CD4-positive, alpha-beta memory T cell (primary cell): Measurements from ENCODE around the gene ANKRD6. TPM values are rescaled to one million over a fixed set of nuclear protein-coding genes. Genes with fewer than 3 reads are reported as not detected.

Experiments used
- CTCF ChIA-PET: fragments of 350-600 bp; sonication (Branson Sonifier 250); formaldehyde crosslinking; loops from one replicate; lab custom pipeline; 2021; ENCODE audit warnings: inconsistent platforms; ENCODE audit not compliant: partially characterized antibody; lab: Charles Lee
- POLR2A ChIA-PET: fragments of 350-600 bp; sonication (Branson Sonifier 250); formaldehyde crosslinking; loops from one replicate; lab custom pipeline; 2021; ENCODE audit not compliant: partially characterized antibody; lab: Charles Lee
- DNase-seq, 5 donors: peaks; one replicate each; pipeline versions ENCODE4 v3.0.0 to v3.0.0-alpha.2; 2020 to 2022; ENCODE audit warnings: mixed read lengths in 1 of 5
- H3K27ac ChIP-seq: one replicate; pipeline ENCODE4 v1.7.0; 2013; ENCODE audit warnings: low read depth, low read length
- H3K27me3 ChIP-seq: 2 replicates; pipeline ENCODE4 v1.7.0; 2013; ENCODE audit warnings: mild to moderate bottlenecking, low read length, moderate library complexity; ENCODE audit not compliant: insufficient read depth
- H3K36me3 ChIP-seq: 2 replicates; pipeline ENCODE4 v1.7.0; 2013; ENCODE audit warnings: mild to moderate bottlenecking, low read length, moderate library complexity; ENCODE audit not compliant: insufficient read depth
- H3K4me1 ChIP-seq: 2 replicates; pipeline ENCODE4 v1.7.0; 2013; ENCODE audit warnings: mild to moderate bottlenecking, low read length, moderate library complexity; ENCODE audit not compliant: insufficient read depth
- H3K4me3 ChIP-seq, 2 donors: one replicate each; pipeline ENCODE4 v1.7.0; 2013; ENCODE audit warnings: low read length in 2 of 2, mild to moderate bottlenecking in 1 of 2
- H3K9me3 ChIP-seq, 2 donors: one replicate each; pipeline ENCODE4 v1.7.0; 2013; ENCODE audit warnings: low read length in 2 of 2, control low read depth in 1 of 2; ENCODE audit not compliant: control insufficient read depth in 1 of 2
- H3K27ac Mint-ChIP-seq, 7 donors: one replicate each; pipeline ENCODE4 v1.8.0; 2020 to 2021; ENCODE audit warnings: mixed read lengths in 7 of 7, mild to moderate bottlenecking in 6 of 7, inconsistent platforms in 3 of 7, moderate library complexity in 3 of 7
- H3K27me3 Mint-ChIP-seq, 2 donors: one replicate each; pipeline ENCODE4 v1.8.0; 2020 to 2021; ENCODE audit warnings: mixed read lengths in 2 of 2
- H3K36me3 Mint-ChIP-seq, 2 donors: one replicate each; pipeline ENCODE4 v1.8.0; 2020 to 2021; ENCODE audit warnings: mixed read lengths in 2 of 2, inconsistent platforms in 1 of 2, mild to moderate bottlenecking in 1 of 2
- H3K4me1 Mint-ChIP-seq, 4 donors: one replicate each; pipeline ENCODE4 v1.8.0; 2020 to 2021; ENCODE audit warnings: mixed read lengths in 4 of 4, mild to moderate bottlenecking in 1 of 4
- H3K4me3 Mint-ChIP-seq, 8 donors: one replicate each; pipeline ENCODE4 v1.8.0; 2020 to 2021; ENCODE audit warnings: mixed read lengths in 8 of 8, mild to moderate bottlenecking in 7 of 8, moderate library complexity in 6 of 8, inconsistent platforms in 3 of 8
- H3K9me3 Mint-ChIP-seq, 8 donors: one replicate each; pipeline ENCODE4 v1.8.0; 2020 to 2021; ENCODE audit warnings: mixed read lengths in 8 of 8, mild to moderate bottlenecking in 5 of 8, inconsistent platforms in 3 of 8, moderate library complexity in 1 of 8
- intact Hi-C: fragments of 100-400 bp; cut with micrococcal nuclease; formaldehyde crosslinking; loops from one replicate; pipeline ENCODE4 v1.15.1; 2023
- polyA plus RNA-seq, 2 donors: library from polyadenylated mRNA; unstranded; fragments of 300-500 nt; fragmentation: Illumina TruSeq; gene quantifications; one replicate each; pipeline ENCODE4 v1.2.3, GENCODE V29; 2021
- total RNA-seq, 2 experiments: library from RNA; stranded (reverse); gene quantifications; one replicate each; pipeline ENCODE4 v1.2.3, GENCODE V29; 2021

The ANKRD6 gene
- total and polyA plus RNA-seq, 4 experiments from 2014 or later: 2.8 to 5.8 (median 4.3) TPM

DNA sequence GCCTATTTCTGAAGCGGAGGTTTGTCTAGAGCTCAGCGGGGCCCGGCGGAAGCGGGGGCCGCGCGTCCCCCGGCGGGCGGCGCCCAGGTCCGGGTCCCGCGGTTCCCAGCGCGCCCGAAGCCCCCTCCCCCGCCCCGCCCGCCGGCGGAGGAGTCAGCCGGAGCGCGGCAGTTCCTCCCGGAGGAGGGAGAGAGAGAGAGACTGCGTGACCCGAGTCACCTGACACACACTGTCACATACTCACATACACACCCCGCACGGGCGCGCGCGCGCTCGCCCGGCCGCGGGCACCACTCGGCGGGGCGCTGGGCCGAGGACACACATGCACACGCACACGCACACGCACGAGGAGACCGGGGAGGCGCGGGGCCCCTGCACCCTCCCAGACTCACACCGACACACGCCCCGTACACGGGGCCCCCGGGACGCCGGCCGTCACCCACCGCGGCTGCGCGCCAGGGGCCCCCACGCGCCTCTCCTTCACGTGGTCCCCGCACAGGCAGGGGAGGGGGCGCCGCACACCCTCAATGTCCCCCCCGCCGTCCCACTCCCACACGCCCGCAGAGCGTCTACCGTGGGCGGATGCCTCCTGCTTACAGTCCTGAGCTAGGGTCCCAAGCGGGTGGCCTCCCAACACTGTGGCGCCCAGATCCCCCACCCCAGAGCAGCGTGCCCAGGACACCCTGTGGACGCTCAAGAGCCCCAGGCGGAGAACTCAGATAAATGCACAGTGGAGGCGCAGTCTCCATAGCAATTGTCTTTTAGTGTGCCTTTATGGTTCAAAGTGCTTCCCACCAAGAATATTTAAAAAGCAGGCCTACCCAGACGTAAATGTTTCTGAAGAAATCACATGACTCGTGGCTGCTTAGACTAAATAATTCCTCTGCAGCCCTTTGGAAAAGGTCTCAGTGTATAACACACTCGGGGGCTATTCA is 20.6 kb upstream of the ANKRD6 start, which contains the start of gene RRAGD:
Gene RRAGD, minus strand, starts transcription at position 203 of the 935 bp plus-strand sequence. CDS start 280 bp downstream, outside the sequence.
- intact Hi-C loops: no loop called here
- ChIA-PET CTCF (interaction anchor here (1.1 to 4.3 kb wide), 3 partner anchors 20 to 40 kb away, joined by 4 to 22 read pairs (median 11); partner anchors contain the start of gene ANKRD6), POLR2A (interaction anchor here (0.6 to 1.1 kb wide), 2 partner anchors 266 to 332 kb away, joined by 3 to 5 read pairs; partner anchors contain the start of genes PM20D2 and PNRC1)
- peak within 1 kb of the TSS; percentile 72 to 91 (median 82) for H3K27ac Mint-ChIP-seq
- no peaks in the 10 kb centered on the region for H3K36me3 ChIP-seq
- H3K4me3 ChIP-seq: peak within 1 kb of the TSS; percentile 38 to 49
- peaks cover 4 to 14% of the 10 kb centered on the region in 2 donors for H3K27me3 Mint-ChIP-seq
- no peaks in the 10 kb centered on the region for H3K9me3 Mint-ChIP-seq
- no peaks in the 10 kb centered on the region for H3K9me3 ChIP-seq
- H3K4me1 ChIP-seq: peaks cover 19% of the 10 kb centered on the region
- peak; percentile 57 to 75 (median 65) for DNase-seq
- H3K27ac ChIP-seq: peak within 1 kb of the TSS; percentile 25
- peak within 1 kb of the TSS; percentile 90 to 98 (median 94) for H3K4me3 Mint-ChIP-seq
- peaks cover 4% of the 10 kb centered on the region for H3K27me3 ChIP-seq
- peaks cover 10 to 25% (median 16%) of the 10 kb centered on the region in 4 donors for H3K4me1 Mint-ChIP-seq
- H3K36me3 Mint-ChIP-seq: peaks cover 0 to 4% of the 10 kb centered on the region in 2 donors

- Mint-ChIP-seq H3K9me3 (no peaks in the 10 kb centered on the region), H3K27ac (peak overlapping the region in 5 of 7 donors; percentile 42 to 91 (median 88)), H3K27me3 (peaks cover 8 to 18% of the 10 kb centered on the region in 2 donors), H3K4me1 (peaks cover 10 to 25% (median 16%) of the 10 kb centered on the region in 4 donors), H3K36me3 (peaks cover 0 to 4% of the 10 kb centered on the region in 2 donors), H3K4me3 (peak overlapping the region; percentile 88 to 98 (median 94))
- POLR2A ChIA-PET: no interaction called here
- CTCF ChIA-PET: interaction anchor here (1.1 to 4.3 kb wide), 3 partner anchors 19 to 41 kb away, joined by 4 to 22 read pairs (median 11); partner anchors contain the start of gene ANKRD6
- H3K27ac ChIP-seq: no peak overlapping the region
- H3K36me3 ChIP-seq: no peaks in the 10 kb centered on the region
- intact Hi-C loops: no loop called here
- peaks cover 4% of the 10 kb centered on the region for H3K27me3 ChIP-seq
- H3K4me1 ChIP-seq: peaks cover 19% of the 10 kb centered on the region
- peak overlapping the region; percentile 38 to 49 for H3K4me3 ChIP-seq
- DNase-seq: no peak
- H3K9me3 ChIP-seq: no peaks in the 10 kb centered on the region
Measured at GRCh38 chr6:89413006-89413400, 19.9 kb upstream of the ANKRD6 start.

DNA sequence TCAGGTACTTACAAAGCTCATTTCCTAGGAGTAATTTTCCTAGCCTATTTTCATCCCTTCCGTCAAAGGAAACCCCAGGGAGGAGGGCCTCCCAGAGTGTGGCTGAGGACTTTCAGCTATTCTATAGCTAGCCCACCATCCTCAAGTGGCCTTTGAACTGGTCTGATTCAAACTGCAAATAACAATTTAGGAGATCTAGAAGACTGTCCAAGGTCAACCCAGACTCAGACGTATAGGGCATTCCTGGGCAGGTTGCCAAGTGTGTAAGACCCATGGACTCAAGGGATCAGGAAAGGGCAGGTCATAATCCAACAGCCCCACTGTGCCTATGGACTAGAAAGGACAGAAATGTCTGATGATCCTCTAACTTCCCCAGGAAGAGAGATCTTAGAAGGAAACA is 18.7 kb upstream of the ANKRD6 start:
- peaks cover 10 to 18% of the 10 kb centered on the region in 2 donors for H3K27me3 Mint-ChIP-seq
- peak overlapping the region in 1 of 8 donors; percentile 11 for H3K4me3 Mint-ChIP-seq

DNA sequence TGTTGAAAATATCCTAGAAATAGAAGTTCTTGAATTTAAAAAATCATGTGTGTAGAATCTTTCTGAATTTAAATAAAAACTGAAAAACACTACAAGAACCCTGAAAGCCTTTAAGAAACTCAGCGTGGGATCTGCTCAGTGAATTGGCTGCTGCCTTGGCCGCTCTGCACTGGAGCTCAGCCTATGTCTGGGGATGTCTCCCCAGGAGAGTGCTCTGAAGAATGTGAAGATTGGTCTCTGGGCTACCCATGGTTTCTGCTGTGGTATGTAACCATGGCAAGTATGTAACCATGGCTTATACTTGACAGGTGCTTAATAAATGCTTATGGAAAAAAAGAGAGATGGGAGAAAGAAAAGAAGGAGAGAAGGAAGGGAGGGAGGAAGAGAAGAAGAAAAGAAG is 17.8 kb upstream of the ANKRD6 start:
- Histone ChIP-seq H3K36me3 (no peaks in the 10 kb centered on the region), H3K27me3 (peaks cover 4% of the 10 kb centered on the region), H3K4me1 (peaks cover 19% of the 10 kb centered on the region), H3K9me3 (no peaks in the 10 kb centered on the region), H3K27ac (no peak overlapping the region), H3K4me3 (no peak overlapping the region)
- POLR2A ChIA-PET: interaction anchor here (0.6 kb wide), 1 partner anchor 44 kb away, joined by 3 read pairs; no protein-coding TSS in a partner anchor
- Mint-ChIP-seq H3K27ac (no peak overlapping the region), H3K9me3 (no peaks in the 10 kb centered on the region), H3K4me3 (no peak overlapping the region), H3K4me1 (peaks cover 10 to 23% (median 15%) of the 10 kb centered on the region in 4 donors), H3K36me3 (peaks cover 0 to 4% of the 10 kb centered on the region in 2 donors), H3K27me3 (peaks cover 13 to 20% of the 10 kb centered on the region in 2 donors)
- intact Hi-C loops: no loop called here
- CTCF ChIA-PET: interaction anchor here (1.0 to 5.5 kb wide), 2 partner anchors 9 to 17 kb away, joined by 3 to 26 read pairs; partner anchors contain the start of gene ANKRD6
- no peak for DNase-seq

More for the DNA sequence above, 18.7 kb upstream of the ANKRD6 start:
- Mint-ChIP-seq H3K27ac (no peak overlapping the region), H3K36me3 (peaks cover 0 to 4% of the 10 kb centered on the region in 2 donors), H3K9me3 (no peaks in the 10 kb centered on the region), H3K4me1 (peaks cover 10 to 25% (median 16%) of the 10 kb centered on the region in 4 donors)
- H3K27me3 ChIP-seq: peaks cover 4% of the 10 kb centered on the region
- no peak overlapping the region for H3K4me3 ChIP-seq
- DNase-seq: no peak
- H3K4me1 ChIP-seq: peaks cover 19% of the 10 kb centered on the region
- no peaks in the 10 kb centered on the region for H3K9me3 ChIP-seq
- no peak overlapping the region for H3K27ac ChIP-seq
- intact Hi-C loops: no loop called here
- no peaks in the 10 kb centered on the region for H3K36me3 ChIP-seq
- CTCF ChIA-PET: interaction anchor here (0.9 to 5.5 kb wide), 3 partner anchors 11 to 42 kb away, joined by 4 to 26 read pairs (median 22); partner anchors contain the start of gene ANKRD6
- POLR2A ChIA-PET: no interaction called here

GRCh38 chr6:89416796-89417195 is 16.2 kb upstream of the ANKRD6 start:
- H3K36me3 Mint-ChIP-seq: peaks cover 0 to 4% of the 10 kb centered on the region in 2 donors
- H3K27me3 Mint-ChIP-seq: peaks cover 13 to 20% of the 10 kb centered on the region in 2 donors

DNA sequence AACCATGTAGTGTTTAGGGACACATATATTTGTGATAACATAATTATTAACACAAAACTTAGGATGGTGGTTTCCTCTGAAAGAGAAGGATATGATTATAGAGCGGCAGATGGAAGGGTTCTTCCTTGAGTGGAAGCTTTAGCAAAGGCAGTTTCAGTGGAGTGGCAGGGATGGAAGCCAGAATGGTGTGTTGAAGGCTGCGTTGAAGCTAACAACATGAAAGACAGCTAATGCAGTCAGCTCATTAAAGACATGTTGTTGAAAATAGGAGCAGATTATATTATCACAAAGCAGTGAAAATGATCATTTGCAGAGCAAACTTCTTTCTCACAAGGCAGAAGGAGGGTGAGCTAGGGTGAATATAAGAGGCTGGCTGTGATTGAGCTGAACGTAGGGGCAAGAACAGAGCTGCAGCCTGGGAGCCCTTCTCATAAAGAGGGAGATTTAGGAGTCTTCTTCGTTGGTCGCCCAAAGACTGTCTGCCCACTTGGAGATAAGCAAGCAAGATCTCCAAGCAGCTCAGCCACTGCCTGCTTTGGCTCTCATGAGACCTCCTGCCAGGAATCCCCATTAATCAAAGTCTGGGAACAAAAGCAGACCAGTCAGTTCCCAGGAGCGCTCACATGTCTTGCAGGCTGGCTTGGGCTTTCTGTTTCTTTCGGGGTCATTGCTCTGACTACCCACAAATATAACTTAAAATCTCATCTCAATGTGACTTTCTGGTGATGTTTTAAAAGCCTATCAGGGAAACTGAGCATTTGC is 2.6 kb upstream of the ANKRD6 start:
- Mint-ChIP-seq H3K9me3 (no peaks in the 10 kb centered on the region), H3K4me3 (peak overlapping the region in 1 of 8 donors; percentile 38), H3K36me3 (peaks cover 0 to 3% of the 10 kb centered on the region in 2 donors), H3K4me1 (peaks cover 11 to 25% (median 19%) of the 10 kb centered on the region in 4 donors), H3K27me3 (peaks cover 4 to 5% of the 10 kb centered on the region in 2 donors), H3K27ac (no peak overlapping the region)
- no peak for DNase-seq
- Histone ChIP-seq H3K9me3 (no peaks in the 10 kb centered on the region), H3K27me3 (no peaks in the 10 kb centered on the region), H3K4me3 (no peak overlapping the region), H3K4me1 (peaks cover 10% of the 10 kb centered on the region), H3K36me3 (no peaks in the 10 kb centered on the region), H3K27ac (no peak overlapping the region)
- intact Hi-C loops: loop anchor here (5.0 kb wide), 2 partner anchors 53 to 348 kb away; partner anchors contain the start of gene PNRC1
- ChIA-PET CTCF (interaction anchor here (0.5 to 5.4 kb wide), 5 partner anchors 9 to 185 kb away, joined by 4 to 83 read pairs (median 13); no protein-coding TSS in a partner anchor), POLR2A (no interaction called here)

More at GRCh38 chr6:89416796-89417195, 16.2 kb upstream of the ANKRD6 start:
- H3K4me3 Mint-ChIP-seq: no peak overlapping the region
- CTCF ChIA-PET: interaction anchor here (2.0 to 5.5 kb wide), 2 partner anchors 15 to 45 kb away, joined by 7 to 26 read pairs; partner anchors contain the start of gene ANKRD6
- Histone ChIP-seq H3K36me3 (no peaks in the 10 kb centered on the region), H3K4me1 (peaks cover 10% of the 10 kb centered on the region), H3K27ac (no peak overlapping the region), H3K4me3 (no peak overlapping the region), H3K27me3 (peaks cover 4% of the 10 kb centered on the region), H3K9me3 (no peaks in the 10 kb centered on the region)
- intact Hi-C loops: no loop called here
- no peak overlapping the region for H3K27ac Mint-ChIP-seq
- no peaks in the 10 kb centered on the region for H3K9me3 Mint-ChIP-seq
- POLR2A ChIA-PET: no interaction called here
- no peak for DNase-seq
- peaks cover 3 to 14% (median 8%) of the 10 kb centered on the region in 4 donors for H3K4me1 Mint-ChIP-seq
